Parathyroid adenoma (tissue), 2 donors: ENCODE results near the gene ADAM8.
"Not testable (repeated sequence)": the region's sequence is repeated elsewhere in the genome, so short reads cannot be mapped to it uniquely, and the experiment has no call there.

Source experiments
- H2AFZ ChIP-seq: fragments of 300-600 bp; sonication (generic); one replicate; pipeline ENCODE4 v1.7.0; 2017; ENCODE audit warnings: antibody characterized with exemption, mild to moderate bottlenecking
- H3K27ac ChIP-seq: fragments of 300-600 bp; sonication (generic); one replicate; pipeline ENCODE4 v1.7.0; 2017
- H3K27me3 ChIP-seq: fragments of 300-600 bp; sonication (generic); one replicate; pipeline ENCODE4 v1.7.0; 2017; ENCODE audit warnings: low read length; ENCODE audit not compliant: control insufficient read depth, insufficient read depth
- H3K36me3 ChIP-seq: fragments of 300-600 bp; sonication (generic); one replicate; pipeline ENCODE4 v1.7.0; 2017; ENCODE audit warnings: low read length; ENCODE audit not compliant: control insufficient read depth, insufficient read depth
- H3K4me1 ChIP-seq: fragments of 300-600 bp; sonication (generic); one replicate; pipeline ENCODE4 v1.7.0; 2017; ENCODE audit warnings: control low read depth
- H3K4me2 ChIP-seq: fragments of 300-600 bp; sonication (generic); one replicate; pipeline ENCODE4 v1.7.0; 2017; ENCODE audit warnings: low read length
- H3K4me3 ChIP-seq: fragments of 300-600 bp; sonication (generic); one replicate; pipeline ENCODE4 v1.7.0; 2017; ENCODE audit warnings: low read depth, low read length
- H3K79me2 ChIP-seq: fragments of 300-600 bp; sonication (generic); one replicate; pipeline ENCODE4 v1.7.0; 2017; ENCODE audit warnings: control low read depth
- H3K9ac ChIP-seq: fragments of 300-600 bp; sonication (generic); one replicate; pipeline ENCODE4 v1.7.0; 2017; ENCODE audit warnings: mild to moderate bottlenecking
- H3K9me3 ChIP-seq: fragments of 300-600 bp; sonication (generic); one replicate; pipeline ENCODE4 v1.7.0; 2017; ENCODE audit warnings: low read length; ENCODE audit not compliant: control insufficient read depth
- CTCF ChIP-seq: fragments of 300-600 bp; sonication (generic); IDR thresholded peaks from one replicate; pipeline ENCODE4 v1.7.0; 2017; ENCODE audit warnings: antibody characterized with exemption, mild to moderate bottlenecking
- donor health status: primary hyperparathyroidism.

ADAM8 gene

GRCh38 chr10:133235265-133235855 is 41.3 kb downstream of the ADAM8 start:
- Histone ChIP-seq H3K4me1 (no peaks in the 10 kb centered on the region), H3K36me3 (no peaks in the 10 kb centered on the region), H2AFZ (no peak overlapping the region), H3K4me3 (no peak overlapping the region), H3K4me2 (no peak overlapping the region), H3K27ac (no peak overlapping the region), H3K9ac (no peak overlapping the region), H3K79me2 (no peaks in the 10 kb centered on the region), H3K27me3 (no peaks in the 10 kb centered on the region), H3K9me3 (no peaks in the 10 kb centered on the region)
- no peak for TF ChIP-seq CTCF

- H3K27me3 ChIP-seq: not testable (repeated sequence)
Measured at GRCh38 chr10:133234796-133235195, 41.9 kb downstream of the ADAM8 start.

GRCh38 chr10:133231946-133232574 is 44.6 kb downstream of the ADAM8 start:
- H2AFZ ChIP-seq: no peak overlapping the region
- no peak overlapping the region for H3K9ac ChIP-seq
- no peaks in the 10 kb centered on the region for H3K79me2 ChIP-seq
- H3K4me2 ChIP-seq: no peak overlapping the region
- H3K4me1 ChIP-seq: no peaks in the 10 kb centered on the region
- H3K9me3 ChIP-seq: no peaks in the 10 kb centered on the region
- no peak overlapping the region for H3K27ac ChIP-seq
- no peak for TF ChIP-seq CTCF
- H3K4me3 ChIP-seq: no peak overlapping the region
- H3K36me3 ChIP-seq: no peaks in the 10 kb centered on the region
- no peaks in the 10 kb centered on the region for H3K27me3 ChIP-seq

More at GRCh38 chr10:133234796-133235195, 41.9 kb downstream of the ADAM8 start:
- not testable (repeated sequence) for H3K27ac ChIP-seq, H3K9ac ChIP-seq, H2AFZ ChIP-seq, H3K9me3 ChIP-seq, H3K36me3 ChIP-seq, H3K4me1 ChIP-seq, H3K79me2 ChIP-seq, H3K4me2 ChIP-seq, H3K4me3 ChIP-seq

GRCh38 chr10:133231244-133231945 is 45.3 kb downstream of the ADAM8 start:
- no peaks in the 10 kb centered on the region for H3K79me2 ChIP-seq
- no peak for TF ChIP-seq CTCF
- no peak overlapping the region for H3K4me2 ChIP-seq
- no peak overlapping the region for H2AFZ ChIP-seq
- H3K36me3 ChIP-seq: no peaks in the 10 kb centered on the region
- H3K9ac ChIP-seq: no peak overlapping the region
- H3K4me3 ChIP-seq: no peak overlapping the region
- no peak overlapping the region for H3K27ac ChIP-seq
- no peaks in the 10 kb centered on the region for H3K9me3 ChIP-seq
- no peaks in the 10 kb centered on the region for H3K4me1 ChIP-seq
- H3K27me3 ChIP-seq: no peaks in the 10 kb centered on the region

- H3K27me3 ChIP-seq: no peaks in the 10 kb centered on the region
- no peak overlapping the region for H3K9ac ChIP-seq
- H3K4me2 ChIP-seq: no peak overlapping the region
- H3K4me3 ChIP-seq: no peak overlapping the region
- H3K79me2 ChIP-seq: no peaks in the 10 kb centered on the region
- no peaks in the 10 kb centered on the region for H3K36me3 ChIP-seq
- no peak overlapping the region for H2AFZ ChIP-seq
- no peaks in the 10 kb centered on the region for H3K4me1 ChIP-seq
- TF ChIP-seq CTCF: no peak
- H3K27ac ChIP-seq: no peak overlapping the region
- H3K9me3 ChIP-seq: no peaks in the 10 kb centered on the region
Measured at GRCh38 chr10:133230387-133231195, 46.1 kb downstream of the ADAM8 start.
